Activated CD4-positive, alpha-beta T cell treated with anti-CD3 and anti-CD28 coated beads for 36 hours (primary cell): ENCODE results near the gene TANGO2. TPM values are rescaled to one million over a fixed set of nuclear protein-coding genes. Genes with fewer than 3 reads are reported as not detected.

ENCODE experiments used
- ATAC-seq: fragments of 200-7000 bp; cut with Tn5 transposase; one replicate; pipeline ENCODE4 v1.10.0; 2021; ENCODE audit warnings: mild to moderate bottlenecking, moderate library complexity
- CTCF ChIA-PET: fragments of 350-600 bp; sonication (Branson Sonifier 250); formaldehyde crosslinking; loops from one replicate; lab custom pipeline; 2021; ENCODE audit warnings: antibody characterized with exemption; lab: Charles Lee
- POLR2A ChIA-PET: fragments of 350-600 bp; sonication (Branson Sonifier 250); formaldehyde crosslinking; loops from one replicate; lab custom pipeline; 2021; ENCODE audit warnings: antibody characterized with exemption, inconsistent platforms; lab: Charles Lee
- DNase-seq: peaks from one replicate; pipeline ENCODE4 v3.0.0-alpha.2; 2020
- H3K27ac Mint-ChIP-seq: one replicate; pipeline ENCODE4 v1.8.0; 2021; ENCODE audit warnings: mixed read lengths
- H3K27me3 Mint-ChIP-seq: one replicate; pipeline ENCODE4 v1.8.0; 2021; ENCODE audit warnings: mixed read lengths
- H3K36me3 Mint-ChIP-seq: one replicate; pipeline ENCODE4 v1.8.0; 2021; ENCODE audit warnings: low read depth, mixed read lengths
- H3K4me1 Mint-ChIP-seq: one replicate; pipeline ENCODE4 v1.8.0; 2021; ENCODE audit warnings: mixed read lengths
- H3K4me3 Mint-ChIP-seq: one replicate; pipeline ENCODE4 v1.8.0; 2021; ENCODE audit warnings: mild to moderate bottlenecking, moderate library complexity, mixed read lengths
- H3K9me3 Mint-ChIP-seq: one replicate; pipeline ENCODE4 v1.8.0; 2021; ENCODE audit warnings: low read depth, mixed read lengths
- intact Hi-C, 2 experiments: fragments of 100-400 bp; cut with DNase I in 1 of 2; cut with micrococcal nuclease in 1 of 2; formaldehyde crosslinking; loops; one replicate each; pipeline versions ENCODE4 v1.14.2 to v1.15.1; 2022 to 2024; cut with DNase I, micrococcal nuclease
- total RNA-seq, 2 experiments: library from RNA; stranded (reverse); gene quantifications; one replicate each; pipeline ENCODE4 v1.2.3, GENCODE V29; 2021

Gene TANGO2
- total RNA-seq, 2 experiments from 2014 or later: 20.3 to 22.8 TPM

- POLR2A ChIA-PET: no interaction called here
- Mint-ChIP-seq H3K9me3 (no peaks in the 10 kb centered on the region), H3K36me3 (no peaks in the 10 kb centered on the region), H3K4me3 (no peak overlapping the region), H3K4me1 (no peaks in the 10 kb centered on the region), H3K27ac (no peak overlapping the region), H3K27me3 (no peaks in the 10 kb centered on the region)
- CTCF ChIA-PET: no interaction called here
- intact Hi-C loops: no loop called here
- DNase-seq (no peak), ATAC-seq (no peak)
Observed at GRCh38 chr22:20009582-20010306, 11.2 kb upstream of the TANGO2 start.

DNA sequence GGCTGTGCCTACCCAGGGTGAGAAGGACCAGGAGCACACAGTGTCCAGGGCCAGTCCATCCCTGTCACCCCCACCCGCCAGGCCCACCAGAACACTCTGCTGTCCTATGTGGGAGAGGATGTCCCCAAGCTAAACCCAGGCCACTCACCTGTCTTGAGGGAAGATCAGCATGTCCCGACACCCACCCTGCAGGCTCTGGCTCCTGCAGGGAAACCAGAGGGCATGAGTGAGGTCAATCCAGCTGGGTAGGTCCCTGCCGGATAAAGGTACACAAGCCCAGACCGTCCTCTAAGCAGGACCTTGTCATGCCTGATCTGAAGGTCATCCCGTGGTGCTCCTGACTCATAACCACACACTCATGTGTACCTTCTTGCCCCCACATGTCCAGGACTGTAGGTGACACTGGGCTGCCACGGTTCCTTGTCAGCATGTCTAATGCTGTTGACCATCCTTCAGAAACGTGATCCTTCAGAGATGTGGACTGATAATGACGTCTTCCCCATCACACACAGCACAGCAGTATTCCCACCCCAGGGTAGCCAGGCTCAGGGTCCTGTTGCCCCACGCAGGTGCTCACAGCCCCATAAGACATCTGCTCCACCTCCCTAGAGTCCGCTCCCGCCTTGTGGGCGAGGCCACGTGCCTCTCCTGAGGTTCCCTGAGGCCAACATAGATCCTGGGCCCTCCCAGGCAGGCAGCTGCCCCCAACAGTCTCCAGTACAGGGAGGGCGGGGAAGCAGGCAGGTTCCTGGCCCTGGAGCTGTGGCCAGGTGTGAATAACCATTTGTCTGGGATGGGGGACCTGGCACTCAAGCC, 10.4 kb upstream of the TANGO2 start:
- no peak for ATAC-seq
- Mint-ChIP-seq H3K27me3 (peaks cover 6% of the 10 kb centered on the region), H3K9me3 (no peaks in the 10 kb centered on the region), H3K4me3 (no peak overlapping the region), H3K36me3 (no peaks in the 10 kb centered on the region), H3K4me1 (no peaks in the 10 kb centered on the region), H3K27ac (no peak overlapping the region)
- CTCF ChIA-PET: no interaction called here
- POLR2A ChIA-PET: no interaction called here
- DNase-seq: no peak
- intact Hi-C loops: no loop called here

GRCh38 chr22:20011123-20011992, 9.6 kb upstream of the TANGO2 start:
- DNase-seq (no peak), ATAC-seq (no peak)
- Mint-ChIP-seq H3K27ac (no peak overlapping the region), H3K4me3 (no peak overlapping the region), H3K27me3 (peaks cover 6% of the 10 kb centered on the region), H3K36me3 (no peaks in the 10 kb centered on the region), H3K9me3 (no peaks in the 10 kb centered on the region), H3K4me1 (no peaks in the 10 kb centered on the region)
- CTCF ChIA-PET: interaction anchor here (0.6 to 0.8 kb wide), 3 partner anchors 39 to 144 kb away, joined by 3 to 5 read pairs (median 3); no protein-coding TSS in a partner anchor
- POLR2A ChIA-PET: interaction anchor here (0.6 kb wide), 1 partner anchor 90 kb away, joined by 8 read pairs; no protein-coding TSS in a partner anchor
- intact Hi-C loops: no loop called here

DNA sequence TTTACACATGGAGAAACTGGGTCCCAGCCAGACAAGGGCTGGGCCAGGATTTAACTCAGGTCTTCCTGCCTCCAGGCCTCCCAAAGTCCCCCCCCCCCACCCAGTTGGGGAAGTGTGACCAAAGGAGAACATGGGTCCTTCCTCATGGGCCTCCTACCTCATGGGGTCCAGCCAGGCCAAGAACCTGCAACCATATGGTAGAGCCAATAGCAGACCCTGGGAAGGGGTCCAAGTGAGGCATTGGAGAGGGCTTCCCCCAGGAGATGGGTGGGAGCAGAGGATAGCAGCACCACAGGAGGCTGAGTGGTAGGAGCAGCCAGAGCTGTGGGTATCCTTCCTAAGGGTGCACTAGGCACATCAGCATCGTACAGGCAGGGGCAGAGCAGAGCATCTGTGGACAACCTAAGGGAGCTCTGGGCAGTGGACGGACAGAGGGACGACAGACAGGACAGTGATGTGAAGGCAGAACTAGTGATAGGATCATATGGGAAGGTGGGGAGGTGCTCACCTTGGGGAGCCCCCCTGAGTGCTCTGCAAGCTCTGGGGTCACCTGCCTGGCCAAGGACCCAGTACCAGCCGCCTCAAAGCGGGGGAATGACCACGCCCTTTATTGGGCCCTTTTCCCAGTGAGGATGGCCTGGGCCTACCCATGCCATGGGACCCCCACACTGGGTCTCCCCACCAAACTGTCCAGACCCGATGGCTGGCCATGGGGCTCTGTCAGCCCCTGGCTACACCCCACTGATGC, 8.7 kb upstream of the TANGO2 start:
- peaks cover 6% of the 10 kb centered on the region for H3K27me3 Mint-ChIP-seq
- H3K4me1 Mint-ChIP-seq: peaks cover 2% of the 10 kb centered on the region
- intact Hi-C loops: no loop called here
- ChIA-PET CTCF (interaction anchor here (0.6 to 2.7 kb wide), 3 partner anchors 40 to 267 kb away, joined by 3 to 14 read pairs (median 3); no protein-coding TSS in a partner anchor), POLR2A (no interaction called here)
- no peak overlapping the region for H3K4me3 Mint-ChIP-seq
- no peaks in the 10 kb centered on the region for H3K36me3 Mint-ChIP-seq
- no peak for ATAC-seq
- H3K9me3 Mint-ChIP-seq: no peaks in the 10 kb centered on the region
- H3K27ac Mint-ChIP-seq: peak overlapping the region; percentile 11
- no peak for DNase-seq

DNA sequence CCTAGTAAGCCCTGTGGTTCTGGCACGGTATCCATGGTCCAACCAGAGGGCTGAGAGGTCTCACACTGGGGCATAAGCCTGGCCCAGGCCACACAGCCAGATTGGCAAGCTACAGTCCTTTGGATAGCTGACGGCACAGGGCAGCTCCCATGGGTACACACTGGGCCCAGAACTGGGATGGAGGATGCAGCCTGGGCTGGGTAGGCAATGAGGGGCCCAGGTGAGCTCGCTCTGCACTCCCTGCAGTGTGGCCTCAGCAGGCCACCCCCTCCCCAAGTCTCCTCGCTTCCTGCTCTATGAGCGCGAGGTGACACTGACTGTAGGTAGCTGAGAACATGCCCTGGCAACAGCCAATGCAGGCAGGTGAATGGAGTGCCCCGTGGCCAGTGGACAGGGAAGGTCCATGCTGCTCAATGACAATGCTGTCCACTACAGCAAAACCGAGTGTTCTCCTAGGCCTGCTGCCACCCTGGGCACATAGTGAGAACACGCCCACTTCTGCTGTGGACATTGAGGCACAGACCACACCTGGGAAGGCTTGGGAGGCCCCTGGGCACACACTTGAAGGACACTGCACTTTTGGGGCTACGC, 8.1 kb upstream of the TANGO2 start:
- DNase-seq (no peak), ATAC-seq (no peak)
- H3K4me3 Mint-ChIP-seq: no peak overlapping the region
- intact Hi-C loops: loop anchor here (1.0 kb wide), 1 partner anchor 43 kb away; no protein-coding TSS in a partner anchor
- CTCF ChIA-PET: interaction anchor here (0.5 to 2.7 kb wide), 5 partner anchors 20 to 282 kb away, joined by 3 to 14 read pairs (median 5); no protein-coding TSS in a partner anchor
- no peaks in the 10 kb centered on the region for H3K9me3 Mint-ChIP-seq
- peaks cover 6% of the 10 kb centered on the region for H3K27me3 Mint-ChIP-seq
- POLR2A ChIA-PET: interaction anchor here (1.2 kb wide), 1 partner anchor 38 kb away, joined by 3 read pairs; no protein-coding TSS in a partner anchor
- H3K27ac Mint-ChIP-seq: no peak overlapping the region
- no peaks in the 10 kb centered on the region for H3K36me3 Mint-ChIP-seq
- H3K4me1 Mint-ChIP-seq: peaks cover 5% of the 10 kb centered on the region

DNA sequence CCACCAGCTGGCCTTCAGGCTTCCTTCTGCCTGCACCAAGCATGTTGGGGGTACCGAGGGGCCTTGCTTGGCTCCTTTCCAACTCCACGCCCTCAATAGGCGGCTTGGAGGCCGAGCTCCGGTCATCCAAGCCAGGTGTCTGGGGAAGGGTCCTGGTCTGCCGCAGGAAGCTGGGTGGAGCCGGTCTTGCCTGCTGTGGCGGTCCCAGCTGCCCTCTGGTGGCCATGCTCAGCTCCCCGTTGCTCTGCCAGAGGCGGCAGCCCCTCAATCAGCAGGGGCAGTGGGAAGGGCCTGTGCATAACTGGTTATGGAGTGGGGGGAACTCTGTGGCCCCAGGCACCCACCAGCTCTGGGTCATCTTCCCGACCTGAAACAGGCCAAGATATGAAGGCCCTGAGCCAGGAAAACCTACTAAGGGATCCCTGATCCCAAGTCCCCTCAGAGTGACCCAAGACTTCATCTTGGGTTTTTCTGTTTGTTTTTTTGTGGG, 7.5 kb upstream of the TANGO2 start:
- ChIA-PET CTCF (interaction anchor here (0.5 to 2.7 kb wide), 7 partner anchors 11 to 283 kb away, joined by 3 to 14 read pairs (median 4); no protein-coding TSS in a partner anchor), POLR2A (interaction anchor here (1.2 kb wide), 1 partner anchor 38 kb away, joined by 3 read pairs; no protein-coding TSS in a partner anchor)
- Mint-ChIP-seq H3K27me3 (peaks cover 6% of the 10 kb centered on the region), H3K9me3 (no peaks in the 10 kb centered on the region), H3K36me3 (no peaks in the 10 kb centered on the region), H3K27ac (no peak overlapping the region), H3K4me3 (no peak overlapping the region), H3K4me1 (peaks cover 5% of the 10 kb centered on the region)
- intact Hi-C loops: loop anchor here (1.0 kb wide), 1 partner anchor 43 kb away; no protein-coding TSS in a partner anchor
- DNase-seq (peak; percentile 64), ATAC-seq (no peak)

- H3K4me3 Mint-ChIP-seq: no peak overlapping the region
- DNase-seq (no peak), ATAC-seq (no peak)
- ChIA-PET CTCF (interaction anchor here (0.5 to 2.7 kb wide), 9 partner anchors 11 to 223 kb away, joined by 3 to 14 read pairs (median 3); no protein-coding TSS in a partner anchor), POLR2A (interaction anchor here (0.5 kb wide), 1 partner anchor 19 kb away, joined by 3 read pairs; no protein-coding TSS in a partner anchor)
- H3K9me3 Mint-ChIP-seq: no peaks in the 10 kb centered on the region
- no peaks in the 10 kb centered on the region for H3K36me3 Mint-ChIP-seq
- peaks cover 5% of the 10 kb centered on the region for H3K4me1 Mint-ChIP-seq
- intact Hi-C loops: loop anchor here in 1 of 2 experiments (5.0 kb wide), 1 partner anchor 282 kb away; no protein-coding TSS in a partner anchor
- no peak overlapping the region for H3K27ac Mint-ChIP-seq
- peaks cover 6% of the 10 kb centered on the region for H3K27me3 Mint-ChIP-seq
Observed at GRCh38 chr22:20014526-20015186, 6.3 kb upstream of the TANGO2 start.

- H3K4me3 Mint-ChIP-seq: peak overlapping the region; percentile 23
- H3K9me3 Mint-ChIP-seq: no peaks in the 10 kb centered on the region
- ChIA-PET CTCF (interaction anchor here (0.5 to 2.2 kb wide), 4 partner anchors 11 to 223 kb away, joined by 3 to 7 read pairs (median 4); no protein-coding TSS in a partner anchor), POLR2A (interaction anchor here (0.5 kb wide), 1 partner anchor 66 kb away, joined by 3 read pairs; no protein-coding TSS in a partner anchor)
- no peak overlapping the region for H3K27ac Mint-ChIP-seq
- ATAC-seq (no peak), DNase-seq (no peak)
- H3K27me3 Mint-ChIP-seq: peaks cover 6% of the 10 kb centered on the region
- H3K4me1 Mint-ChIP-seq: peaks cover 8% of the 10 kb centered on the region
- intact Hi-C loops: loop anchor here in 1 of 2 experiments (5.0 kb wide), 1 partner anchor 283 kb away; no protein-coding TSS in a partner anchor
- H3K36me3 Mint-ChIP-seq: no peaks in the 10 kb centered on the region
Observed at GRCh38 chr22:20015187-20015625, 5.7 kb upstream of the TANGO2 start.
